Measurements from ENCODE around the gene XPC.

DNA sequence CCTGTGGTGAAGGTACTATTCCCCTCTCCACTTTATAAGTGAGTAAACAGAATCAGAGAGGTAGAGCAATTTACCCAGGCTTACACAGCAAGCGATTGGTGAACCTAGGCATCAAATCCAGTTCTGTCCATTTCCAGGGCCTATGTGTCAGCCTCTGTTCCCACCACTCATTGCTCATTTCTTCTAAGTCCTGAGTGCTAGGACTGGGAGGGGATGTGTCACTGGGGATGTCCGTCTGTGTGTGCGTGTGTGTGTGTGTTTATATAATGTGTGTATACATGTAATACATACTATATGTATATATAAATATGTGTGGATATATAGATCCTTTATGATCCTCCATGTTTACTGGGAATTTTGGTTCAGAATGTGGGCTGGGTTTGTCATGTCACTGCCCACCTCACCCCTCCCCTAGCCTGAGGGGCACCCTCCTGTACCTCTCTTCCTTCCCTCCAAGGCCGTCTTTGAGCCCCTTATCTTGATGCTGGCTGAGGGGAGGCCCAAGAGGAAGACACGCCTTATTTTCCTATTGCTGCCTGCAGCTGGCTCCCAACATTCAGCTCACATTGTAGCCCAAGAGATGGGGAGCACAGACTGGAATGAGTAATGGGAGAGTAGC is 51.4 kb downstream of the XPC start:
- TF ChIP-seq CTCF (IDR thresholded peaks at IDR 0.05; ENCODE audit: poor library complexity) (no peak), EZH2 (IDR thresholded peaks at IDR 0.05; ENCODE audit: borderline replicate concordance) (no peak), EZH2phosphoT487 (IDR thresholded peaks at IDR 0.05; ENCODE audit: low read depth, severe bottlenecking, unreplicated experiment) (no peak)

Measured in hepatocyte (in vitro differentiated cells).